Glomerular endothelial cell (primary cell): ENCODE results near the gene ROR1. TPM values are rescaled to one million over a fixed set of nuclear protein-coding genes. Genes with fewer than 3 reads are reported as not detected.
"Not testable (repeated sequence)": the region's sequence is repeated elsewhere in the genome, so short reads cannot be mapped to it uniquely, and the experiment has no call there.

ENCODE experiments used
- DNase-seq: peaks from one replicate; pipeline ENCODE4 v3.0.0-alpha.2; 2011; ENCODE audit warnings: low read depth, low spot score; ENCODE audit errors: extremely low read depth
- total RNA-seq: library from RNA; depleted of rRNA; stranded (reverse); fragments of >200 nt; gene quantifications from 2 replicates; pipeline ENCODE4 v1.2.3, GENCODE V29; 2015

The ROR1 gene
- total RNA-seq, 1 donor from 2014 or later = 28.5 TPM

DNA sequence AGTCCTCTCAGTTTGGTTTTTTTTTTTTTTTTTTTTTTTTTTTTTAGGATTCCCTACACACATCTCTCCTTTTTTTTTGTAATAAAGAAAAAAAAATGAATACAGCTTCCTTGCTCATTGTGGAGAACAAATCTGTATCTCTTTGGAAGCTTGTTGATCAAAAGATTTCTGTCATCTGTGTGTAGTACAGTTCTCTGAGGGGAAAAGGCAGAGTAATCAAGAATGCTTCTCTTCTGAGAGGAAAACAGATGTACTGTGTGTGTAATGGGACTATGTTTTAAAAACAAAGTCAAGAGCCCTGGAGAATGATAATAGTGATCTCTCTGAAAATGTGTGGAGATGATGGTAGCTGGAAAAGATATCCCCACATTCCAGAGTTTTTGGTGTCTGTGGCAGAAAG lies 16.5 kb upstream of the ROR1 start:
- DNase-seq = no peak

DNA sequence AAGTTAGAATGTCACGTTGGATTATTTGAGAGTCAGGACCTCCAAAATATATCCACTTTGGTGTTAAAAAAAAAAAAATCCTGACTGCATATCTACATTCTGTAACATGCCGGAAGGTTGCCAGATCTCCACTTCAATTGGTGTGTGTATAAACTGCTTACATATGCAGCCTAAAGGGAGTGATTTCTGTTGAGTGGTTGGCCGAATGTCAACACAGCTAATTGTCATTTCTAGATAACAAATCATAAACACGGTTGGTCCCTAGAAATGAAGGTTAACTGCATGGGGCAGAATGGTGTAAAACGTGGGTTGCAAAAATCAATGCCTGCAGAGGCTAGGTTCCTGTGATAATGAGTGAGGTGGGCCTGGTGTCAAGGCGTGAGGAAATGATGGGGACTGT lies 15.0 kb upstream of the ROR1 start:
- no peak for DNase-seq

DNA sequence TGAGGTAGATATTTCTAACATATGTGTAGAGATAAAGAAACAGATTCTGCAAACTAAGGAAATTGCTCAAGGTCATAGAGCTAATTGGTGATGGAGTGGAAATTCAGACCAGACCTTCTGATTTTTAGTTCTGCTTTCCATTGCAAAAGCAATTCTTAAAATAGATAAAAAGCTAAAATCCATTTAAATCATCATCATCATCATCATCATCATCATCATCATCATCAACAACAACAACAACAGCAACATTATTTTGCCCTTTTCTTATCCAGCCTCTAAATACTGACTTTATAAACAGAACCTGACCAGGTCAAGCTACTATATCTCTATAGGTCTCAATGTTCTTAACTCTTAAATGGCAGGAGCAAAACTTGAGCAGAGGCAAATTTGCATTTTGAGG lies 14.0 kb upstream of the ROR1 start:
- no peak for DNase-seq

- no peak for DNase-seq
These were observed 3.4 kb upstream of the ROR1 start for GRCh38 chr1:63770381-63770780.

DNA sequence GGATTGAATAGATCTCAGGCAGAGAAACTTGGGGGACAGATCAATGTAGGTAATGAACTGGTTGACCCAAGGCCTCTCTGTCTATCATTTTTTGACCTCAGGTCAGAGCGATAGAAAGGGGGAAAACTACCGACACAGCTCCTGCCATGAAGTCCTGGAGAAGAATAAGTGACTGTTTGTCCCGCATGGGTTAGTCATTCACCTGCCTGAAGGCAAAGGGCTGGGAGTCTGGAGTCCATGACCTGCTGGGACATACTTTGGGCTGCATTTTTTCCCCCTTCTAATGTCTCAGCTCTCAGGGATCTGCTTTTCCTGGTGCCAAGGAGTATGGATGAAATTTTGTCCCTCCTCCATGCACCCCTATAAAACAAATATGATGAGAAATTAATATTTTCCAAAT lies 1.6 kb upstream of the ROR1 start:
- no peak for DNase-seq

GRCh38 chr1:63772876-63773275 lies 941 bp upstream of the ROR1 start:
- DNase-seq = no peak

DNA sequence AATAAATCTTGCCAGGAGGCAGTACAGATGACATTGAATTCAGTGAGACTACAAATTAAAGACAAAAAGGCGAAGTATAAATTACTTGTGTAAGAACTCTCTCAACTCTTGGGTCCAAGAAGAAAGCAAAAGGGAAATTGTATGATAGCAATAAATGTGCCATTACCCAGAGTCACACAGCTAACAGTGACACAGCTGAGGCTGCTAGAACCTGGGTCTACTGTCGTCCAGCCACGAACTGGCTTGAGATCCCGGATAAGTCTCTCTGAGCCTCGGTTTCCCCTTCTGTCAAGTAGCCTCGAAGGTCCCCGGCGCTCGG lies 362 bp upstream of the ROR1 start:
- no peak for DNase-seq

- DNase-seq = no peak
These were observed 1.0 kb downstream of the ROR1 start for GRCh38 chr1:63774617-63775417.

- DNase-seq = no peak
These were observed 1.8 kb downstream of the ROR1 start for GRCh38 chr1:63775418-63776127.

DNA sequence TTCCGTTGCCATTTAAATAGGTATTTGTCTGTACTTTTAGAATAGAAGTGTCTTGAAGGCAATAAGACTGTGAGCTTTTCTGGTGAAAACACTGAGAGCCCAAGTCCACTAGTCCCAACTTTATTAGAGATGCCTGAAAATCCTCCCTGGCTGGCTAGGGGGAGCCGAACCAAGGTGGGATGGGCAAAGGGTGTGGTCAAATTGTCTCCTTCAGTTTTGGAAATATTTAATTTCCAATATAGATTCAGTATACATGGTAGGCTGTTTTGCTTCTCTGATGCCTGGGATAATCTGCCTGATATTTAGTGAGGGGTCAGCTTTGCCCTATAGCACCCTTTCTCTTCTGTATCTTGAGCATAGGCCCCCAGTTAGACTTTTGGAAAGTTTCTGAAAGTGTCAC lies 3.5 kb downstream of the ROR1 start:
- no peak for DNase-seq

DNA sequence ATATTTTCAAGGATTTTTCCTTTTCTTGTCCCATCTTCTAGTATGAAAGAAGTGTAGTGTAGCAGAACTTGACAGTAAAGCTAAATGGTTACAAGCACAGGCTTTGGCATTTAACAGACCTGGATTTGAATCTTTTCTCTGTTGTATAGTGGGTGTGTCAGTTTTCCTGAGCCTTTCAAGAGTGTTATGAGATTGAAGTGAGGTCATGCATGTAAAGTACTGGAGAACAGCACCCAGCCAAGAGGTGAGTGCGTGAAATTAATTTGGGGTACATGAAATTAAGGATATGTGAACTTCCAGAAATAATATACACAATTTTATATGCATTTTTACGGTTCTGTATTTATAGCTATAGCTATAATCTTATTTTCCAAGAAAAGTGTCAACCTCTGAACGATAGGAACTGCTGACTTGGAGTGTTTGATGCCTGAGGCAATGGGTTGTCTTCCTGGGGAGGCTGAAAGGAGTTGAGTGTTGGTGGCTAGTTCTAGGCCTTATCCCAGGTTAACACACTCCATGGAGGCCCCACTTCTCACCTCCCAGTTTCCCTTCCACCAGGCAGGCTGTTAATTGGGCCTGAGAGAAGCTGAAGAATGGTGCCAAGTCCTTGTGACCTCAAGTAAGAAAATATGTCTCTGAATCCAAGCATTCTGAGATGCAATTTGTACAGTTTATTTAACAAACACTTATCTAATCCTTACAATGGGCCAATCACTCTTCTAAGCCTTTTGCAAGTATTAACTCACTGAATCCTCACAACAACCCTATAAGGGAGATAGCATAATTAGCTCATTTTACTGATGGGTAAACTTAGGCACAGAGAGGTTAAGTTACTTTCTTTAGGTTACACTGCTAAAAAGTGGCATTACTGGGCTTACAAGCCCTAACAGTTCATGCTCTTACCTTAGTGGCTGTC lies 4.4 kb downstream of the ROR1 start:
- DNase-seq = no peak

DNA sequence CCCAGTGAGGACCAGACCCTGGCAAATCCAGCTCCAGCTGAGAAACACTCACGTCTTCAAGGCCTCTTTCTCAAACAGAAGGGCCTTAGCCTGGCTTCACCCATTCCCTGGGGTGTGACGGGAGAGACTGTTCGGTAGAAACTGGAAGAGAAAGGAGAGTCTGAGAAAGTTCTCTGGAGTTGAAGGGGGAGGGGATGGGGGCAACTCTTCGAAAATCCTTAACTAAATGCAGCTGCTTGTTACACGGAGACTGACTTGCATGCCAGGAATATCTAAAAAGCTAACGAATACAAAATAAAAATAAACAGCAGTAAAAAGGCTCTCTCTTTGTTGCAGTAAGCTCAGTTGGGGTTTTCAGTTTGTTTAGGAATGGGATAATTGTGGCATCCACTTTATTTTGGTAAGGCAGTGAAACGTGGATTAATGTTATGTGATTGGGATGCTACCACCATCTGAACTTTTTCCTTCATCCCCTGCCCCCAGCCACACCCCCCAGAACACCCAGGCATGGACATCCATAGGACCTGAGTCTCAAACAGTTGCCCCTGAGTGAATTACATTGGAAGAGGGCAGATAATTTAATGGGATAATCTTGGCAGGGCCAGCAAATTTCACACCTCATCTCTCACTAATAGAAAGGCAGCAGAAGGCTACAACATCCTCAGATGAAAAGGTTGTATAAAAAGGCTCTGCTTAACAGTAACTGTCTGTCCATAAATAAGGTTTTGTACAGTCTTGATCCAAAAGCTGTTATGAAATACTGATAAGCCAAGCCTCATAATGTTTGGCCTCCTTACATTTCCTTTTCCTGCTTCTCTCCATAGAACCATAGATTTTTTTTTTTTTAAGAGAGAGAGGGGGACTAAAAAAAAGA lies 5.8 kb downstream of the ROR1 start:
- no peak for DNase-seq

GRCh38 chr1:63780565-63780964 lies 6.7 kb downstream of the ROR1 start:
- DNase-seq = no peak

DNA sequence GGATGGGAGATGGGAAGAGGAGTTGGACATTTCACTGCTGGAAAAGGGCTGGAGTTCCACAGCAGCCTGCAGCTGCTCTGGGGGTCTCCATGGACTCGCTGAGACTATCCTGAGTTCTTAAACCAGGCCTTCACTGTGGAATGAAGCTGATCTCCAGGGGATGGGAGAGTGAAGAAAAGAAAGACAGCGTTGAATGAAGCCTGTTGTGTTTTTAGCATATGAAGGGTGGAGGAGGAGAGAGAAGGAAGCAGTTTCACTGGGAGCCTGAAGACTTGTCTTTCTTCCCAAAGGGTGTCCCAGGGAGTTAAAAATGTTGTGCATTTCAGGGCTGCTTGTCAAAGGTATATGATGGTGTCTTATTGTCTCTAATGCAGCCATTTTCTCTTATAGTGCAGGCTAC lies 9.2 kb downstream of the ROR1 start:
- no peak for DNase-seq

DNA sequence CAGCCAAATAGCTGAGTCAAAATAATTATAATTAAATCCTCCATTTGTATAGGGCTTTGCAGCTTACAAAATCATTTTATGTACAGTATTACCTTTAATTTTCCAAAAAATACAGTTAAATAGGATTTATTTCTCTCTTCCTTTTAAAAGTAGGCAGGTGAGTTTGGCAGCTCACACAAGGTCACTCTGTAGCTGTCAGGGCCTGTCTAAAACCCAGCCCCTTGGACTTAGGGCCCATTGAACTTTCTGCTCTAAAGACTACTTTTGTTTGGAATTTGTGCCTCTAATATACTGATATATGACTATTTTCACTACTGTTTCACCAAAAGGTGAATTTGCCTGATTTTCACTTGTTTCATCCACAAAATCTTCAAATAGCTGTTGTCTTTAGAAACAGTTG lies 10.3 kb downstream of the ROR1 start:
- DNase-seq = no peak

DNA sequence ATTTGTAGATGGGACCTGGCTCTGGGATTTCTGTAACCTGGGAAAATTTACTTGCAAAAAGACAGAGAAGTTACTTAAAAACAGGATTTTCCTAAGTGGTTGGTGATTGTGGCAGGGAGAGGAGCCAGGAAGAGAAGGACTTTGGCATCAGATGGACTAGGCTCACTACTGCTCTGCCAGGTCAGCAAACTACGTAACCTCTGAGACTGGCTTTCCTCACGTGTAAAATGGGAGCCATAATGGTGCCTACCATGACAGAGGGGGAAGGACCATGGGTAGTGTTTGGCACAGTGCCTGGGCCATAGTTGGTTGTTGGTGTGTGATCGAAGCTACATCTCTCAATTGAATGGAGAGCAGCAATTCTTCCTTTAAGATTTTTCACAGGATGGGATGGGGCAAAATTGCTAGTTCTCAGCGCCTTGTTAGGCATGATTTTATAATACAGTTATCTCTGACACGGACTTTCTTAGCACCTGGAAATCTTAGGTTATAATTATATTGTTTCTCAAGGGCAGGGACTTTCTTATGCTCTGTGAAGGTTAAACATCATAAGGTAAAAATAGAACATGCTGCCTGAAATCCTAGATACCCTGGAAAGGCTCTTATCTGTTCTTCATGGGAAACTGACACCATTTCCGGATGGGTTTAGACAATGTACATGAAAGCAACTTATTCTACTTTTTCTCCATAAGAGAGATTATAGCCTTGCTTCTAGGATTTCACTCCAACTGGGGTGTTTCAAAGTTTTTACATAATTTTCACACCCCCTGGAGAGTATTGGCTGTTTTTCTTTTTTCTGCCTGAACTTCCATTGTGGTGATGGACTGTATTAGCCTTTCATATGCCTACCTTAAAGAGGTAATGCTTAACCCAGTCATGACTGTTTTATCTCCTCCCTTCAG lies 10.9 kb downstream of the ROR1 start:
- no peak for DNase-seq

DNA sequence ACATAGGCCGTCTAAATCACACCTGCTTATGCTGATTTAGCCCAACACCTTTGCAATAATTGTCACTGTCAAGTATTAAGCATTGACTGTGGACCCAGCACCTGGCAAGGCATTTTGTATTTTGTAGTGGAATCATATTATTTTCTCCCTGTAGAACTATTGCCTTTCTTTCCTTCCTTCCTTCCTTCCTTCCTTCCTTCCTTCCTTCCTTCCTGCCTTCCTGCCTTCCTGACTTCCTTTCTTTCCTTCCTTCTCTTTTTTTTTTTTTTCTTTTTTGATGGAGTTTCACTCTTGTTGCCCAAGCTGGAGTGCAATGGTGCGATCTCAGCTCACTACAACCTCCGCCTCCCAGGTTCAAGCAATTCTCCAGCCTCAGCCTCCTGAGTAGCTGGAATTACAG lies 13.5 kb downstream of the ROR1 start:
- not testable (repeated sequence) for DNase-seq

GRCh38 chr1:63787875-63788274 lies 14.1 kb downstream of the ROR1 start:
- no peak for DNase-seq

GRCh38 chr1:63789856-63790605 lies 16.2 kb downstream of the ROR1 start:
- no peak for DNase-seq
